Measurements from ENCODE around the gene ACOT9.
"Not testable (repeated sequence)": the region's sequence is repeated elsewhere in the genome, so short reads cannot be mapped to it uniquely, and the experiment has no call there.

ACOT9 gene

DNA sequence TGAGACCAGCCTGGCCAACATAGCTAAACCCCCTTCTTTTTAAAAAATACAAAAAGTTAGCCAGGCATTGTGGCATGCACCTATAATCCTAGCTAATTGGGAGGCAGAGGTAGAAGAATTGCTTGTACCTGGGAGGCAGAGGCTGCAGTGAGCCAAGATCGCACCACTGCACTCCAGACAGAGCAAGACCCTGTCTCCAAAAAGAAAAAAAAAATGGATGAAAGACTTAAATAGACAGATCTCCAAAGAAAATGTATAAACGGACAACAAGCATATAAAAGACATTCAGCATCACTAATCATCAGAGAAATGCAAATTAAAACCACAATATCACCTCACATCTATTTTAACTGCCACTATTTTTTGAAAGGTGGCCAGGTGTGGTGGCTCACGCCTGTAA, 33.3 kb upstream of the ACOT9 start:
- no peak overlapping the region for H3K27ac Mint-ChIP-seq
- H3K4me3 Mint-ChIP-seq, result no peak overlapping the region
- no peak for ATAC-seq
- no peaks in the 10 kb centered on the region for H3K27me3 Mint-ChIP-seq
- no peak for DNase-seq
- peaks cover 32% of the 10 kb centered on the region for H3K4me1 Mint-ChIP-seq
- no peaks in the 10 kb centered on the region for H3K9me3 Mint-ChIP-seq

GRCh38 chrX:23773601-23774175, 30.6 kb upstream of the ACOT9 start:
- ATAC-seq (peak; percentile 89), DNase-seq (peak; percentile 8 to 41)
- peaks cover 30% of the 10 kb centered on the region for H3K4me1 Mint-ChIP-seq
- H3K27ac Mint-ChIP-seq, result peak overlapping the region; percentile 95 to 96
- H3K4me3 Mint-ChIP-seq, result peak overlapping the region; percentile 58 to 66
- H3K9me3 Mint-ChIP-seq, result no peaks in the 10 kb centered on the region
- H3K27me3 Mint-ChIP-seq, result no peaks in the 10 kb centered on the region

DNA sequence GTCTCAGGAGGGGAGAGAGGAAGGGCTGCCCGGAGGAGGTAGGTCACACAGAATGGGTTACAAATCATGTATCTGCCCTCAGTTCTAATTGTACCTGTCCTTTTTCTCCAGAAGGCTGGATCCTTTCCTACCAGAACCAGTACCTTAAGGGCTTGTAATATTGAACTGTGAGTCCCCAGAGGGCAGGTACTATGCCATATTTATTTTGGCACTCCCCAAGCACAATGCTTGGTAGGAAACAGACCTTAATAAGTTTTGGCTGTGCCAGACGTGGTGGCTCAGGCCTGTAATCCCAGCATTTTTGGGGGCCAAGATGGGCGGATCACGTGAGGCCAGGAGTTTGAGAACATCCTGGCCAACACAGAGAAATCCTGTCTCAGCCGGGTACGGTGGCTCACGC, 28.0 kb upstream of the ACOT9 start:
- H3K27ac Mint-ChIP-seq, ATAC-seq: not testable (repeated sequence)

GRCh38 chrX:23770142-23770541, 27.1 kb upstream of the ACOT9 start:
- Mint-ChIP-seq H3K27ac (no peak overlapping the region), H3K9me3 (no peaks in the 10 kb centered on the region), H3K27me3 (no peaks in the 10 kb centered on the region), H3K4me1 (peaks cover 37% of the 10 kb centered on the region), H3K4me3 (no peak overlapping the region)
- DNase-seq (no peak), ATAC-seq (no peak)

More for the DNA sequence above, 28.0 kb upstream of the ACOT9 start:
- H3K27me3 Mint-ChIP-seq, DNase-seq, H3K4me3 Mint-ChIP-seq, H3K9me3 Mint-ChIP-seq: not testable (repeated sequence)
- peaks cover 37% of the 10 kb centered on the region for H3K4me1 Mint-ChIP-seq

- DNase-seq (peak in 1 of 2 donors; percentile 16), ATAC-seq (peak; percentile 53)
- peak overlapping the region; percentile 61 to 87 for H3K4me3 Mint-ChIP-seq
- H3K9me3 Mint-ChIP-seq, result no peaks in the 10 kb centered on the region
- peak overlapping the region in 1 of 2 donors; percentile 92 for H3K27ac Mint-ChIP-seq
- peaks cover 12% of the 10 kb centered on the region for H3K4me1 Mint-ChIP-seq
- no peaks in the 10 kb centered on the region for H3K27me3 Mint-ChIP-seq
These were observed 23.8 kb upstream of the ACOT9 start for GRCh38 chrX:23766650-23767551.

DNA sequence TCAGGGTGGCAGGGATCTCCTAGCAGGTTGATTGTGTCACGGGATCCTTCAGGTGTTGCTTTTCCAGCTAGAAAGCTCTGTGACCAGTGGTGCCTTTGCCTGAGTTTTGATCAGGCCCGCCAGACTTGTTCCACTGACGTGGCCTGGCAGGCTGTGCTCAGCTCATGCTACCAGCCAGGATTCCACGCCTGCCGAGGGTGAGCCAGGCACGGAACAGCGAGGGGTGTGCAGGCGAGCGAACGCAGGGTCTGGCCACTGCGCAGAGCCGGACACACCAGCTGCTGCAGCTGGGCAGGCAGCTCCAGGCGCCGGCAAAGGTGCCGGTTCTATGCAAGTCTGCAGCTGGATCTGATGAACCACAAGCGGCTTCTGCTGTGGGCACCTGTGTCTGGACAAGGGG, 22.8 kb upstream of the ACOT9 start:
- H3K4me1 Mint-ChIP-seq, result peaks cover 12% of the 10 kb centered on the region
- DNase-seq (no peak), ATAC-seq (no peak)
- H3K27me3 Mint-ChIP-seq, result no peaks in the 10 kb centered on the region
- H3K9me3 Mint-ChIP-seq, result no peaks in the 10 kb centered on the region
- no peak overlapping the region for H3K4me3 Mint-ChIP-seq
- no peak overlapping the region for H3K27ac Mint-ChIP-seq

- DNase-seq (no peak), ATAC-seq (no peak)
- H3K4me1 Mint-ChIP-seq, result peaks cover 12% of the 10 kb centered on the region
- H3K9me3 Mint-ChIP-seq, result no peaks in the 10 kb centered on the region
- no peaks in the 10 kb centered on the region for H3K27me3 Mint-ChIP-seq
- no peak overlapping the region for H3K27ac Mint-ChIP-seq
- no peak overlapping the region for H3K4me3 Mint-ChIP-seq
These were observed 22.4 kb upstream of the ACOT9 start for GRCh38 chrX:23765449-23765848.

- no peaks in the 10 kb centered on the region for H3K27me3 Mint-ChIP-seq
- ATAC-seq (no peak), DNase-seq (no peak)
- no peak overlapping the region for H3K27ac Mint-ChIP-seq
- H3K4me1 Mint-ChIP-seq, result peaks cover 7% of the 10 kb centered on the region
- no peak overlapping the region for H3K4me3 Mint-ChIP-seq
- H3K9me3 Mint-ChIP-seq, result no peaks in the 10 kb centered on the region
These were observed 21.3 kb upstream of the ACOT9 start for GRCh38 chrX:23764188-23764984.

- Mint-ChIP-seq H3K4me1 (no peaks in the 10 kb centered on the region), H3K4me3 (no peak overlapping the region), H3K27me3 (no peaks in the 10 kb centered on the region), H3K27ac (no peak overlapping the region), H3K9me3 (no peaks in the 10 kb centered on the region)
- ATAC-seq (no peak), DNase-seq (no peak)
These were observed 16.7 kb upstream of the ACOT9 start for GRCh38 chrX:23759821-23760220.

DNA sequence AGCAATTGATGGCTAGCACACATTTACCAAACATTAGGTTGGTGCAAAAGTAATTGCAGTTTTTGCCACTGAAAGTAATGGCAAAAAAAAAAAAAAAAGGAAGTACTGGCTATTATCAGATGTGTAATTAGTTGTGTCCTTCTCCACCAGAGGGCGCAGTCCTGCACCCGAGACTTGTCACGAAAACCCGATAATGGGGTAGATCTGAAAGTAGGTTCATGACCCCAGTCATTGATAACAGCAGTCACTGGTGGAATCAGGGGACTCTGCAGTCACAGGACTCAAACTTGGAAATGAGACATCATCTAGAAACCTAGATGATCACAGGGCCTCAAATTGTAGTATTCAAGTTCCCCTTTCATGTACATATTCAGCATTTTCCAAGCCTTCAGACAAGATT, 13.1 kb upstream of the ACOT9 start:
- ATAC-seq (peak; percentile 59), DNase-seq (peak; percentile 43 to 60)
- Mint-ChIP-seq H3K27ac (no peak overlapping the region), H3K9me3 (no peaks in the 10 kb centered on the region), H3K4me3 (no peak overlapping the region), H3K27me3 (no peaks in the 10 kb centered on the region), H3K4me1 (no peaks in the 10 kb centered on the region)

DNA sequence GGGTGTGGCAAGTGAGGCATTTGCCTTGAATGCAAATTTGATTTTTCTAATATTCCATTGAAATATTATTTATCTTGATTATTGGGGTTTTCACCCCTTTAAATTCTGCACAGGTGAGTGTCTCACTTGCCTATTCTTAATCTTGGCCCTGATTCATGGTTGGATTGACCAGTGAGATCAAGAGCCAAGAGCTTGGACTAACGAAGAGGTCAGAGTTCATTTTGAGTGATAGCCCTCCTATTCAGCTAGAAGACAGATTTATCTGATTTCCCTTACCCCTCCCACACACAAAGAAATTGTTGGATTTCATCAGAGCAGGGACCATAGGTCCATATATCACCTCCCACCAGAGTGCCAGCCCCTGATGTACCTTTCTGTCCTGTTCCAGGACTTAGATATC, 11.6 kb upstream of the ACOT9 start:
- no peaks in the 10 kb centered on the region for H3K4me1 Mint-ChIP-seq
- DNase-seq, result no peak
- no peak for ATAC-seq
- no peaks in the 10 kb centered on the region for H3K27me3 Mint-ChIP-seq
- no peaks in the 10 kb centered on the region for H3K9me3 Mint-ChIP-seq
- no peak overlapping the region for H3K27ac Mint-ChIP-seq
- H3K4me3 Mint-ChIP-seq, result no peak overlapping the region

DNA sequence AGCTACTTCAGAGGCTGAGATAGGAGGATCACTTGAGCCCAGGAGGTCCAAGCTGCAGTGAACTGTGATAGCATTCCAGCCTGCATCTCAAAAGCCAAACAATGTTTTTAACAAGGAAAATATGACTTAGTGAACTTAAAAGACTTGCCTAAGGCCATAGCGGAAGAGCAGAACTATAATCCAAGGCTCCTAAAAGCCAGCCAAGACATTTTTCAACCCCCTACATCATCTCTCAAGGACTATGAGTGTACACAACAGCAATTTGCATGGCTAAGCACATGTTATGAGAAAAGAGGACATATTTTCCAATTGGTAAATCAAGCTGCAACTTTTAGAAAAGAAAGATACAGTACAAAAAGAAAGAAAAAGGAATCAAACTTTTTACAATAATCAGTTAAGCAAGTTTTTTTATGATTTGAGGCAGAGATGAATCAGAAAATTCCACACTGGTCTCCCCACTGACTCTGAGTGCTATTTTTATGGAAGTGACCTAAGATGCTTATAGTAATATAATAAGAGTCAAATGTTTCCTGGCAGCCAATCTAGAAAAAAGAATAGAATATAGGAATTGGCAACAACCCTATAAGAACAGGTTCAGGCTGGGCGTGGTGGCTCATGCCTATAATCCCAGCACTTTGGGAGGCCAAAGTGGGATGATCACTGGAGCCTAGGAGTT, 9.8 kb upstream of the ACOT9 start:
- Mint-ChIP-seq H3K27ac (peak overlapping the region in 1 of 2 donors; percentile 7), H3K27me3 (no peaks in the 10 kb centered on the region), H3K4me1 (no peaks in the 10 kb centered on the region), H3K4me3 (no peak overlapping the region), H3K9me3 (no peaks in the 10 kb centered on the region)
- DNase-seq, result no peak
- no peak for ATAC-seq

GRCh38 chrX:23749576-23749975, 6.5 kb upstream of the ACOT9 start:
- H3K4me1 Mint-ChIP-seq, result peaks cover 6% of the 10 kb centered on the region

GRCh38 chrX:23749129-23749528, 6.1 kb upstream of the ACOT9 start:
- Mint-ChIP-seq H3K9me3 (no peaks in the 10 kb centered on the region), H3K27ac (no peak overlapping the region), H3K4me3 (no peak overlapping the region)

More at GRCh38 chrX:23749576-23749975, 6.5 kb upstream of the ACOT9 start:
- Mint-ChIP-seq H3K4me3 (no peak overlapping the region), H3K27ac (no peak overlapping the region), H3K27me3 (no peaks in the 10 kb centered on the region), H3K9me3 (no peaks in the 10 kb centered on the region)
- ATAC-seq, result no peak
- DNase-seq, result no peak

GRCh38 chrX:23745786-23746185, 2.7 kb upstream of the ACOT9 start:
- no peak for ATAC-seq
- peaks cover 15% of the 10 kb centered on the region for H3K4me1 Mint-ChIP-seq
- no peaks in the 10 kb centered on the region for H3K9me3 Mint-ChIP-seq
- no peak overlapping the region for H3K27ac Mint-ChIP-seq
- H3K4me3 Mint-ChIP-seq, result no peak overlapping the region
- no peak for DNase-seq
- H3K27me3 Mint-ChIP-seq, result no peaks in the 10 kb centered on the region

More at GRCh38 chrX:23749129-23749528, 6.1 kb upstream of the ACOT9 start:
- DNase-seq, result no peak
- no peak for ATAC-seq
- Mint-ChIP-seq H3K27me3 (no peaks in the 10 kb centered on the region), H3K4me1 (peaks cover 6% of the 10 kb centered on the region)

Data from stimulated activated naive CD8-positive, alpha-beta T cell treated with anti-CD3 and anti-CD28 coated beads, Interleukin-15, amount 100 ng/mL, for 72 hours (primary cell).